Smooth muscle cell (in vitro differentiated cells): ENCODE measurements around the gene ZNF24. TPM values are rescaled to one million over a fixed set of nuclear protein-coding genes. Genes with fewer than 3 reads are reported as not detected.

Experiments used
- DNase-seq: peaks from one replicate; lab custom pipeline; 2025; ENCODE audit not compliant: unreplicated experiment; lab: John Stamatoyannopoulos, UW
- H2AFZ ChIP-seq: fragments of 200-600 bp; sonication (generic); 2 replicates; pipeline ENCODE4 v1.6.0; 2016; ENCODE audit warnings: antibody characterized with exemption, low read depth, mild to moderate bottlenecking
- H3F3A ChIP-seq: fragments of 200-600 bp; sonication (generic); 2 replicates; pipeline ENCODE4 v1.6.0; 2017; ENCODE audit warnings: antibody characterized with exemption, low read depth
- H3K27ac ChIP-seq: fragments of 200-600 bp; sonication (generic); 2 replicates; pipeline ENCODE4 v1.5.1; 2016; ENCODE audit warnings: low read depth, mild to moderate bottlenecking
- H3K27me3 ChIP-seq: fragments of 200-600 bp; sonication (generic); 2 replicates; pipeline ENCODE4 v1.6.1; 2016; ENCODE audit warnings: low read depth, mild to moderate bottlenecking
- H3K36me3 ChIP-seq: fragments of 200-600 bp; sonication (generic); 2 replicates; pipeline ENCODE4 v1.5.1; 2016; ENCODE audit warnings: low read depth
- H3K4me1 ChIP-seq: fragments of 200-600 bp; sonication (generic); 2 replicates; pipeline ENCODE4 v1.5.1; 2016; ENCODE audit warnings: low read depth
- H3K4me2 ChIP-seq: fragments of 200-600 bp; sonication (generic); 2 replicates; pipeline ENCODE4 v1.6.0; 2016; ENCODE audit warnings: mild to moderate bottlenecking
- H3K4me3 ChIP-seq: fragments of 200-600 bp; sonication (generic); 2 replicates; pipeline ENCODE4 v1.5.1; 2016; ENCODE audit warnings: mild to moderate bottlenecking
- H3K79me2 ChIP-seq: fragments of 200-600 bp; sonication (generic); 2 replicates; pipeline ENCODE4 v1.6.0; 2016; ENCODE audit warnings: low read depth, mild to moderate bottlenecking
- H3K9ac ChIP-seq: fragments of 200-600 bp; sonication (generic); 2 replicates; pipeline ENCODE4 v1.6.0; 2016; ENCODE audit warnings: low read depth
- H3K9me3 ChIP-seq: fragments of 200-600 bp; sonication (generic); replicated peaks from 2 replicates; pipeline ENCODE4 v1.5.1; 2016; ENCODE audit warnings: low read depth
- H4K20me1 ChIP-seq: fragments of 200-600 bp; sonication (generic); 2 replicates; pipeline ENCODE4 v1.6.0; 2016; ENCODE audit warnings: low read depth
- WGBS: methylation state at CpG from one replicate; pipeline ENCODE4 v1.1.7; 2016; ENCODE audit warnings: low lambda C conversion rate; 5-methylcytosine and 5-hydroxymethylcytosine counted together
- polyA plus RNA-seq: library from polyadenylated mRNA; unstranded; fragments of >200 nt; fragmentation: Nextera tagmentation; extraction: Ambion mirVana; gene quantifications from 2 replicates; pipeline ENCODE4 v1.2.1, GENCODE V29; 2016
- total RNA-seq: library from RNA; depleted of rRNA; stranded (reverse); fragments of >200 nt; gene quantifications from 2 replicates; pipeline ENCODE4 v1.2.3, GENCODE V29; 2014
- TF ChIP-seq, protein P1 (sequence below): fragments of 200-600 bp; sonication (generic); IDR thresholded peaks from 2 replicates; pipeline ENCODE4 v1.5.1; 2017; ENCODE audit warnings: borderline replicate concordance, mild to moderate bottlenecking, antibody characterized with exemption; ENCODE audit not compliant: insufficient read depth, poor library complexity, severe bottlenecking

The ZNF24 gene
- total and polyA plus RNA-seq, 2 experiments from 2014 or later = 26.2 to 40.8 TPM

DNA sequence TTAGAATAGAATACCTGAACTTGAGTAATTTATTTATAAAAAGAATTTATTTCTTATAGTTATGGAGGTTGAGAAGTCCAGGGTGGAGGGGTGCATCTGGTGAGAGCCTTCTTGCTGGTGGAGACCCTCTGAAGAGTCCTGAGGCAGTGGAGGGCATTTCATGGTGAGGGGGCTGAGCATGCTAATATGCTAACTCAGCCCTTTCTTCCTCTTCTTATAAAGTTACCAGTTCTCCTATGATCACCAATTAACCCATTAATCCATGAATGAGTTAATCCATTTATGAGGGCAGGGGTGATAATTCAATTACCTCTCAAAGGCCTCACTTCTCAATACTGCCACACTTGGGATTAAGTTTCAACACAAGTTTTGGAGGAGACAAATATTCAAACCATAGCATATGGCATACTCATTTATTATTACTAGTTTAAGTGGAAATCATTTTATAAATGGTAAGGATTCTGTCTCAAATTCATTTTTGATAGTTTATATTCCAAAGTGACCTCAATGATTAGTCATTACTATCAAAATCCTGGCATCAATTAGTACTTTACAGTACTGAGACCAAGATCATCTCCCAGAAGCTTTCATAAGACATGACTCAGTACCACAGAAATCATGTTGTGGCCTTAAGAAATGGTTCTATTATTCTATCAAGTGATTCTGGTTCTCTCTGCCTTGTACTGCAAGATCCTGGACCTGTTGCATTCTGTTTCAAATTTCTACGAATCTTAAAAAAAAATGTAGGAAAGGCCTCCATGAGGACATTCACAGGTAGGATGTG is 27.4 kb upstream of the ZNF24 start:
- Histone ChIP-seq H3K79me2 (no peaks in the 10 kb centered on the region), H3F3A (no peaks in the 10 kb centered on the region), H2AFZ (no peak overlapping the region), H3K4me2 (no peak overlapping the region), H3K9me3 (no peaks in the 10 kb centered on the region), H3K9ac (no peak overlapping the region), H3K27ac (no peak overlapping the region), H3K27me3 (no peaks in the 10 kb centered on the region), H4K20me1 (no peaks in the 10 kb centered on the region), H3K36me3 (no peaks in the 10 kb centered on the region), H3K4me1 (no peaks in the 10 kb centered on the region), H3K4me3 (no peak overlapping the region)
- TF ChIP-seq, protein P1, sequence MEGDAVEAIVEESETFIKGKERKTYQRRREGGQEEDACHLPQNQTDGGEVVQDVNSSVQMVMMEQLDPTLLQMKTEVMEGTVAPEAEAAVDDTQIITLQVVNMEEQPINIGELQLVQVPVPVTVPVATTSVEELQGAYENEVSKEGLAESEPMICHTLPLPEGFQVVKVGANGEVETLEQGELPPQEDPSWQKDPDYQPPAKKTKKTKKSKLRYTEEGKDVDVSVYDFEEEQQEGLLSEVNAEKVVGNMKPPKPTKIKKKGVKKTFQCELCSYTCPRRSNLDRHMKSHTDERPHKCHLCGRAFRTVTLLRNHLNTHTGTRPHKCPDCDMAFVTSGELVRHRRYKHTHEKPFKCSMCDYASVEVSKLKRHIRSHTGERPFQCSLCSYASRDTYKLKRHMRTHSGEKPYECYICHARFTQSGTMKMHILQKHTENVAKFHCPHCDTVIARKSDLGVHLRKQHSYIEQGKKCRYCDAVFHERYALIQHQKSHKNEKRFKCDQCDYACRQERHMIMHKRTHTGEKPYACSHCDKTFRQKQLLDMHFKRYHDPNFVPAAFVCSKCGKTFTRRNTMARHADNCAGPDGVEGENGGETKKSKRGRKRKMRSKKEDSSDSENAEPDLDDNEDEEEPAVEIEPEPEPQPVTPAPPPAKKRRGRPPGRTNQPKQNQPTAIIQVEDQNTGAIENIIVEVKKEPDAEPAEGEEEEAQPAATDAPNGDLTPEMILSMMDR = no peak
- no peak for DNase-seq
- 91% methylated on average over 1 of the region's 1 CpG for WGBS

DNA sequence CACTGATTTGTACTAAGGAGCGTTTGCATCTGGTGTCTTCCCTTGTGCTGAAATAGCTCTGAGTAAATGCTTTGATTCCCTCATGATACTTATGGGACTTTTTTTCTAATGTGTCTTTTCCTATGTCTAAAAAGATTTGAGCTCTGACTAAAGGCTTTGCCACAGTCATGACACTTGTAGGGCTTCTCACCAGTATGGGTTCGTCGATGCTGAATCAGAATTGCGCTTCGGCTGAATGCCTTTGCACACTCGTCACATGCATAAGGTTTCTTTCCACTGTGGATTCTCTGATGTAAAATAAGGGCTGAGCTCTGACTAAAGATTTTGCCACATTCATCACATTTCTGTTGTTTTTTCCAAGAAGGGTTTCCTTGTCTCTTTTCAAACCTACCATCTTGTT is 24.9 kb upstream of the ZNF24 start:
- Histone ChIP-seq H2AFZ (no peak overlapping the region), H3F3A (no peaks in the 10 kb centered on the region), H3K27me3 (no peaks in the 10 kb centered on the region), H4K20me1 (no peaks in the 10 kb centered on the region), H3K36me3 (no peaks in the 10 kb centered on the region), H3K9me3 (no peaks in the 10 kb centered on the region), H3K79me2 (no peaks in the 10 kb centered on the region), H3K9ac (no peak overlapping the region), H3K4me1 (no peaks in the 10 kb centered on the region), H3K27ac (no peak overlapping the region), H3K4me3 (no peak overlapping the region), H3K4me2 (no peak overlapping the region)
- TF ChIP-seq, protein P1 = no peak
- DNase-seq = no peak
- WGBS = 92% methylated on average over 6 of the region's 6 CpGs

DNA sequence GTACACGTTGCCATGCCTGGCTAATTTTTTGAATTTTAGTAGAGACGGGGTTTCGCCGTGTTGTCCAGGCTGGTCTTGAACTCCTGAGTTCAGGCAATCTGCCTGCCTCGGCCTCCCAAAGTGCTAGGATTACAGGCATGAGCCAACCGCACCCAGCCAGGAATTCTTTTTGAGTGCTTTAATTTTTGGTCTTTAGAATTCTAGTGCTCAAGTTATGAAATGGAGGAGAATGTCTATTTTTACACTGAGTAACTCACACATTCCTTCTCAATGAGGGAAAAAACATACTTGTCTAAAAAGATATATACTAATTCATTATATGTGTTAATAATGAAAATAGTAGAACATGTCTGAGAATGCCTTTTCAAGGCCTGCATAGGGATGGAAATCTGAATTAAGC is 24.4 kb upstream of the ZNF24 start:
- H3K79me2 ChIP-seq = no peaks in the 10 kb centered on the region
- H3K9ac ChIP-seq = no peak overlapping the region
- no peaks in the 10 kb centered on the region for H3K9me3 ChIP-seq
- H3K4me1 ChIP-seq = no peaks in the 10 kb centered on the region
- no peak overlapping the region for H3K4me3 ChIP-seq
- H3F3A ChIP-seq = no peaks in the 10 kb centered on the region
- H2AFZ ChIP-seq = no peak overlapping the region
- no peaks in the 10 kb centered on the region for H4K20me1 ChIP-seq
- H3K27me3 ChIP-seq = no peaks in the 10 kb centered on the region
- H3K4me2 ChIP-seq = no peak overlapping the region
- 94% methylated on average over 6 of the region's 6 CpGs for WGBS
- H3K27ac ChIP-seq = no peak overlapping the region
- no peak for DNase-seq
- TF ChIP-seq, protein P1 = no peak
- H3K36me3 ChIP-seq = no peaks in the 10 kb centered on the region

DNA sequence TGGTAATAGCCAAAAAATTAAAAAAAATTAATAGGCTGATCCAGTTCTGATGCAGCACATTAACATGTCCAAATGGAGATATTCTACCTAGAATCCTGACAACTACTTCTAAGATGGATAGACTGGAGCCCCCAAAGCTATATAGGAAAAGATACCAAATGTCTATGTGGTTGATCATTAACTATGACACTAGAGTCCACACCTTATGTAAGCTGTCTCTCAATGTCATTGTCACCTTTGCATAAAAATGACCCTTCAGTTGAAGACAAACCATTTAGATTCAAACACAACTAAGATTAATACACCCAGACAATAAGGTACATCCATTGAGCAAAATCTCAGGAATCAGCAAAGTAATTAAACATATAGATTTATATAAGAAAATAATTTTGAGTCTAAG is 18.3 kb upstream of the ZNF24 start:
- Histone ChIP-seq H3K9me3 (no peaks in the 10 kb centered on the region), H3K9ac (no peak overlapping the region), H3K4me1 (no peaks in the 10 kb centered on the region), H3K27ac (no peak overlapping the region), H4K20me1 (no peaks in the 10 kb centered on the region), H3K4me2 (no peak overlapping the region), H3K79me2 (no peaks in the 10 kb centered on the region), H3F3A (no peaks in the 10 kb centered on the region), H2AFZ (no peak overlapping the region), H3K27me3 (no peaks in the 10 kb centered on the region), H3K36me3 (no peaks in the 10 kb centered on the region), H3K4me3 (no peak overlapping the region)
- TF ChIP-seq, protein P1 = no peak
- no peak for DNase-seq
